Central memory CD4-positive, alpha-beta T cell (primary cell): ENCODE data around the gene C7.

Source experiments
- DNase-seq: peaks from one replicate; pipeline ENCODE4 v3.0.0; 2022

The C7 gene

GRCh38 chr5:40928886-40929448 is 19.7 kb downstream of the C7 start:
- DNase-seq: no peak

- no peak for DNase-seq
Measured at GRCh38 chr5:40932766-40933165, 23.5 kb downstream of the C7 start.

GRCh38 chr5:40937075-40937474 is 27.8 kb downstream of the C7 start:
- DNase-seq: no peak

- no peak for DNase-seq
Measured at GRCh38 chr5:40939753-40940152, 30.5 kb downstream of the C7 start.

GRCh38 chr5:40945111-40945510 is 35.8 kb downstream of the C7 start:
- DNase-seq: no peak

- DNase-seq: no peak
Measured at GRCh38 chr5:40955313-40955712, 46.0 kb downstream of the C7 start.

- no peak for DNase-seq
Measured at GRCh38 chr5:40957048-40957447, 47.8 kb downstream of the C7 start.

GRCh38 chr5:40958811-40959210 is 49.5 kb downstream of the C7 start:
- DNase-seq: no peak

GRCh38 chr5:40960037-40960436 is 50.7 kb downstream of the C7 start:
- no peak for DNase-seq

GRCh38 chr5:40962207-40962955 is 53.1 kb downstream of the C7 start:
- DNase-seq: no peak

- no peak for DNase-seq
Measured at GRCh38 chr5:40972434-40972833, 63.1 kb downstream of the C7 start.

- DNase-seq: no peak
Measured at GRCh38 chr5:40973364-40974004, 64.2 kb downstream of the C7 start.

- DNase-seq: no peak
Measured at GRCh38 chr5:40976041-40976440, 66.7 kb downstream of the C7 start.

- no peak for DNase-seq
Measured at GRCh38 chr5:40976836-40977235, 67.5 kb downstream of the C7 start.

GRCh38 chr5:40981420-40981819 is 72.1 kb downstream of the C7 start:
- no peak for DNase-seq

- DNase-seq: no peak
Measured at GRCh38 chr5:40983781-40984180, 74.5 kb downstream of the C7 start.

- DNase-seq: no peak
Measured at GRCh38 chr5:40984884-40985283, 75.6 kb downstream of the C7 start.

GRCh38 chr5:40985501-40985900 is 76.2 kb downstream of the C7 start:
- no peak for DNase-seq

- no peak for DNase-seq
Measured at GRCh38 chr5:40986666-40987065, 77.4 kb downstream of the C7 start.

GRCh38 chr5:40987349-40987748 is 78.1 kb downstream of the C7 start:
- DNase-seq: no peak

- no peak for DNase-seq
Measured at GRCh38 chr5:40988746-40989510, 79.6 kb downstream of the C7 start.

- no peak for DNase-seq
Measured at GRCh38 chr5:40991168-40991980, 82.1 kb downstream of the C7 start.
